Muscle of back (tissue), 11 donors: ENCODE data around the gene SPON1. TPM values are rescaled to one million over a fixed set of nuclear protein-coding genes. Genes with fewer than 3 reads are reported as not detected.
"Not testable (repeated sequence)": the region's sequence is repeated elsewhere in the genome, so short reads cannot be mapped to it uniquely, and the experiment has no call there.

Experiments
- DNase-seq, 3 donors: peaks; one replicate each; pipeline versions ENCODE4 v3.0.0 to v3.0.0-alpha.2; 2013
- polyA plus RNA-seq, 10 donors: library from polyadenylated mRNA; unstranded; fragments of 120-200 nt; gene quantifications; one replicate each; pipeline ENCODE4 v1.2.1, GENCODE V29; 2013; ENCODE audit not compliant: insufficient read length in 10 of 10

Gene SPON1
- polyA plus RNA-seq, 10 donors, result 17.0 to 39.1 (median 22.6) TPM

- DNase-seq, result no peak
Measured at GRCh38 chr11:14117632-14118031, 155.1 kb downstream of the SPON1 start.

DNA sequence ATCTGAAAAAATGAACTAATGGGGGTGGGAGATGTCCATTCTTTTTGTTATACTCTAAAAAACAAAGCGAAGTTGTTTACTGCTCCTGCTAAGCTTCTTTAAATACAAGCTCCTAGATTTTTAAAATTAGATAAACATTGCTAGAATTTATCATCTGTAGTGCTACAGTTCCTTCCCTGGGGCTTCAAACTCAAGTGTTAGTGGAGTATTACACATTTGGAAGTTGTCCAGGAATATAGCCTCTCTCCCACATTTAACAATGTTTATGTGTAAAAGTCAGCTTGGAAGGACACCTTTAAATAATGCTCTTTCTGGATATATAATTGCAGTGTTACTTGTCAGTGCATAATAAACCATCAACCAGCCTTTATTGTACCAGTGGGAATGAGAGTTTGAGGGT is 155.5 kb downstream of the SPON1 start:
- DNase-seq, result no peak

- no peak for DNase-seq
Measured at GRCh38 chr11:14119357-14119756, 156.8 kb downstream of the SPON1 start.

DNA sequence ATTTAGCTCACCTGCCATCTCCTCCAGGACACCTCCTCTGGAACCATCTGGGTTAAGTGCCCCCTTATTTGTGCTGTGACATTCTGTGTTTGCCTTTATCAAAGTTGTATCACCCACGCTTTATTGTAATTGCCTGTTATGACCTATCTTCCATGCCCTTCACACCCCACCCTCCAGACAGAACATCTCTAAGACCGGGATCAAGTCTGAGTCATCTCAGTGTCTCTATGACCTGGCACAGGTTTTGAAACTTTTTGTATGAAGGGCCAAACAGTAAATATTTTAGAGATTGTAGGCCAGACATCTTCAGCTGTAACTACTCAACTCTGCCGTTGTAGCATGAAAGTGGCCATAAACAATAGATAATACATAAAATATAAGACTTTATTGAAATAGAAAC is 161.8 kb downstream of the SPON1 start:
- no peak for DNase-seq

- no peak for DNase-seq
Measured at GRCh38 chr11:14124886-14125285, 162.4 kb downstream of the SPON1 start.

DNA sequence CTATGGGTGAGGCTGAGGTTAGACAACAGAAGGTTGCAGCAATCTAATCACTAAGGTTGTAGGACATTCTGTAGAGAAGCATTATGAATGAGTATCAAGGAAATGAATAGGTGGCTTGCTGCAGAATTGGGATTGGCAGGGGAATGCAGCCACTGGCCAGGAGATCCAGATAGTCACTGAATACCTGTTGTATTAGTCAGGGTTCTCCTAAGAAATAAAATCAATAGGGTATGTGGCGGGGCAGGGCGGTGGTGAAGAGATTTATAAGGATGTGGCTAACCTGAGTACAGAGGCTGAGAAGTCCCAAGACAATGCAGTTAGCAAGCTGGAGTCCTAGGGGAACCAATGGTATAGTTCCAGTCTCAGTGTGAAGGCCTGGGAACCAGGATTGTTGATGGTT is 163.0 kb downstream of the SPON1 start:
- DNase-seq, result no peak

GRCh38 chr11:14127679-14128078 is 165.2 kb downstream of the SPON1 start:
- DNase-seq, result no peak

GRCh38 chr11:14132312-14132711 is 169.8 kb downstream of the SPON1 start:
- DNase-seq, result peak in 2 of 3 donors; percentile 9 to 19

- DNase-seq, result no peak
Measured at GRCh38 chr11:14133381-14133780, 170.9 kb downstream of the SPON1 start.

DNA sequence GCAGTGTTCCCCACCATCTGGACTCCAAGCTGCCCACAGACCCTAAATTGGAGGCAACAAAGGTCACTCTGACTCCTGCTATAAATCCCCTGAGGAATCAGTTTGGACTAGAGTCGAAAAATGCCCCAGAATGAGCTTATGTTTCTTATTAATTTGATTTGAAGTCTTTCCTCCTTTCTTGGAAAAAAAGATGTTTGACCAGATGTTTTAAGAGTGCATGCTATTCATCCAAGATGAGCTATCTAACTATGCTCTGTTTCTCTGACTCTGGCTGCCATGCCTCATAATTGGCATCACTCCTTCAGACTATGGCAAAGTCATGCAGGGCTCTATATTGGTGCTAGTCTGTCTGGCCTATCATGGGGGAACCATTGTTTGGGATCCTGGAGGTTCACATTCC is 174.0 kb downstream of the SPON1 start:
- no peak for DNase-seq

- no peak for DNase-seq
Measured at GRCh38 chr11:14137284-14137683, 174.8 kb downstream of the SPON1 start.

- no peak for DNase-seq
Measured at GRCh38 chr11:14140991-14141390, 178.5 kb downstream of the SPON1 start.

DNA sequence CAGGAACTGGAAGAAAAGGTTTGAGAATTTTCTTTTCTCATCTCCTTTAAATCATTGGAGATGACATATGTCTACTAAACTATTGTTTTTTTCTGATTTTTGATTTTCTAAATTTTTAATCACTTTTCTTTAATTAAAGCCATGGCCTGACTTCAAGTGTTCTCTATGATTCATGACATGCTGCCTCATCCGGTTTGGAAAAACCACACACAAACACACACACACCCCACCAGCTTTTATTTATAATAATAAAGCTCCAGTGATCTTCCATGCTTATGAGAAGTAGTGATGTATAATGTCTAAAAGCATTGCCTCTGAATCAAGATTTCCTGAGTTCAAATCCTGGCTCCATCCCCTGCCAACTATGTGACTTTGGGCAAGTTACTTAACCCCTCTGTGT is 179.2 kb downstream of the SPON1 start:
- DNase-seq, result no peak

GRCh38 chr11:14144934-14145333 is 182.4 kb downstream of the SPON1 start:
- no peak for DNase-seq

DNA sequence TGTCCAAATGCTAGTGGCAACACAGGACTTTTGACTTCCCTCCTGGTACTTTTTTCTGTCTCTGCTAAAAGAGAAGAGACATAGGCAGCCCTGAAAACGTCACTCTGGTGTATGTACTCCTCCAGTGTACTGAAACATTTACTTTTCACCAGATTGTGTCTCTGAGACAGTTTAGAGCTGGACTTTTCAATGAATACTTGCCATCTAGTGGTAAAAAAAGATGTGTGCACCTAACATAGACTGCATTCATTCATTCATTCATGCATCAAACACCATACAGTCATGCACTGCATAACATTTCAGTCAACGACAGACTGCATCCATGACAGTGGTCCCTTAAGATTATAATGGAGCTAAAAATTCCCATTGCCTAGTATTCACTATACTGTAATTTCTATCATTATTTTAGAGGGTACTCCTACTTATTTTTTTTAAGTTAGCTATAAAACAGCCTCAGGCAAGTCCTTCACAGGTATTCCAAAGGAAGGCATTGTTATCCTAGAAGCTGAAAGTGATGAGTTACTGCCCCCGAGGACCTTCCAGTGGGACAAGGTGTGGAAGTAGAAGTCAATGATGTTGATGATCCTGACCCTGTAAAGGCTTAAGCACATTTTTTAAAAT is 186.2 kb downstream of the SPON1 start:
- peak; percentile 19 to 54 (median 29) for DNase-seq

DNA sequence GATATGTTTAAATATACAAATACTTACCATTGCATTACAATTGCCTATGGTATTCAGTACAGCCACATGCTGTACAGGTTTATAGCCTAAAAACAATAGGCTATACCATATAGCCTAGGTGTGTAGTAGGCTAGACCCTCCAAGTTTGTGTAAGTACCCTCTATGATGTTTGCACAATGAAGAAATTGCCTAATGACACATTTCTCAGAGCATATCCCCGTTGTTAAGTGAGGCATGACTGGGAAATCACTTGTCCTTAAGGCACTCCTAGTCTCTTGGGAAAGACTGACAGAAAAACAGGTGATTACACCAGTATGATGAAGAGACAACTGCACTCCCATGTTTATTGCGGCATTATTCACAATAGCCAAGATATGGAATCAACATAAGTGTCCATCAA is 187.2 kb downstream of the SPON1 start:
- no peak for DNase-seq

GRCh38 chr11:14150878-14151277 is 188.4 kb downstream of the SPON1 start:
- no peak for DNase-seq

- DNase-seq, result not testable (repeated sequence)
Measured at GRCh38 chr11:14154103-14154502, 191.6 kb downstream of the SPON1 start.

GRCh38 chr11:14158393-14158792 is 195.9 kb downstream of the SPON1 start:
- no peak for DNase-seq

DNA sequence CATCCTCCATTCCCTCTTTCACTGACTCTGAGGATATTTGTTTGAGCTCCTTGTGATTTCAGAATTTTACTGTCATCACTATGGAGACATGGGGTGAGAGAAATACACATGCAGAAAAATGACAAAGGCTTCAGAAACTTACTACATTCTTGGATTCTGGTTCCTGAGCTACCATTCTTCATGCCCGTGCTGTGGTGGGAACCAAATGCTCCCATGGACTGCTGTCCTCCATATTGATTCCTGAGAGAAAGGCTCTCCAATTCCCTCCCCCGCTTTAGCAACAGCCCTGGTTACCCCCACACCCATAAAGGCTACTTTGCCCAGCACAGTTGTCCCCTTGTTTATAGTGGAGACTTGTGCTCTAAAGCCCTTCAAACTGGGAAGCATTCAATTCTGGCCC is 201.1 kb downstream of the SPON1 start:
- DNase-seq, result no peak

DNA sequence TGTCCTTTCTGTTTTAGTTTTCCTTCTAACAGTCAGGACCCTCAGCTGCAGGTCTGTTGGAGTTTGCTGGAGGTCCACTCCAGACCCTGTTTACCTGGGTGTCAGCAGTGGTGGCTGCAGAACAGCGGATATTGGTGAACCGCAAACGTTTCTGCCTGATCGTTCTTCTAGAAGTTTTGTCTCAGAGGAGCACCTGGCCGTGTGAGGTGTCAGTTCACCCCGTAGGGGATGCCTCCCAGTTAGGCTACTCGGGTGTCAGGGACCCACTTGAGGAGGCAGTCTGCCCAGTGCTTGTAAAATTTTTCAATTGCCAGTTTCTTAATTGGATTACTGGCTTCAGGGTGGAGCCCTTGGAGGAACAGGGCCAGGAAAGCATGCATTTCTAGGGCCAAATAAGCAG is 211.2 kb downstream of the SPON1 start:
- DNase-seq, result not testable (repeated sequence)

- DNase-seq, result no peak
Measured at GRCh38 chr11:14179116-14179820, 216.7 kb downstream of the SPON1 start.

- DNase-seq, result peak in 1 of 3 donors; percentile 39
Measured at GRCh38 chr11:14181121-14181520, 218.6 kb downstream of the SPON1 start.
